Prostate gland (tissue), 2 donors: ENCODE results near the gene FCHO2.

ENCODE experiments used
- POLR2A ChIP-seq: fragments of 450-650 bp; IDR thresholded peaks from one replicate; pipeline ENCODE4 v1.6.1; 2016; ENCODE audit warnings: antibody characterized with exemption, mild to moderate bottlenecking
- POLR2AphosphoS5 ChIP-seq: sonication (generic); formaldehyde crosslinking; IDR thresholded peaks from one replicate; pipeline ENCODE4 v1.6.1; 2017; ENCODE audit warnings: antibody characterized with exemption
- TF ChIP-seq, protein P1 (sequence below), 4 experiments: fragments of 200-600 bp in 2 of 4; fragments of 450-650 bp in 2 of 4; sonication (generic) in 2 of 4; IDR thresholded peaks; 1 replicate in 3 of 4; 2 replicates in 1 of 4; pipeline ENCODE4 v1.5.1; 2016 to 2019; ENCODE audit warnings: antibody characterized with exemption in 4 of 4, mild to moderate bottlenecking in 2 of 4, moderate library complexity in 2 of 4

DNA sequence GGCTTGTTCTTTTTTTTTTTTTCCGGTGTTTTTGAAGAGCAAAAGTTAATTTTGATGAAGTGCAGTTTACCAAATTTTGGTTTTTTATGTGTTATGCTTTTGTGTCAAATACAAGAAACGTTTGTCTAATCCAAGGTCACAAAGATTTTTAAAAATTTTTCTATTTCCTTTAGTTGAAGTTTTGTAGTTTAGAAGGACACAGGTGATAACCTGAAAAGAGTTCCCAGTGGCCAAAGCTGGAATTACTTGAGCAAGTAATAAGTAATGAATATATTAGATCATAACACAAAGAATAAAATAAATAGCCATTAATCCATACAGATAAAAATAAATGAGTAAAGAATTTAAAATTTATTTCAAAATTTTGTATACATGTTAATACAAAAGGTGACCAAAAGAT, 71.5 kb downstream of the FCHO2 start:
- TF ChIP-seq, protein P1, sequence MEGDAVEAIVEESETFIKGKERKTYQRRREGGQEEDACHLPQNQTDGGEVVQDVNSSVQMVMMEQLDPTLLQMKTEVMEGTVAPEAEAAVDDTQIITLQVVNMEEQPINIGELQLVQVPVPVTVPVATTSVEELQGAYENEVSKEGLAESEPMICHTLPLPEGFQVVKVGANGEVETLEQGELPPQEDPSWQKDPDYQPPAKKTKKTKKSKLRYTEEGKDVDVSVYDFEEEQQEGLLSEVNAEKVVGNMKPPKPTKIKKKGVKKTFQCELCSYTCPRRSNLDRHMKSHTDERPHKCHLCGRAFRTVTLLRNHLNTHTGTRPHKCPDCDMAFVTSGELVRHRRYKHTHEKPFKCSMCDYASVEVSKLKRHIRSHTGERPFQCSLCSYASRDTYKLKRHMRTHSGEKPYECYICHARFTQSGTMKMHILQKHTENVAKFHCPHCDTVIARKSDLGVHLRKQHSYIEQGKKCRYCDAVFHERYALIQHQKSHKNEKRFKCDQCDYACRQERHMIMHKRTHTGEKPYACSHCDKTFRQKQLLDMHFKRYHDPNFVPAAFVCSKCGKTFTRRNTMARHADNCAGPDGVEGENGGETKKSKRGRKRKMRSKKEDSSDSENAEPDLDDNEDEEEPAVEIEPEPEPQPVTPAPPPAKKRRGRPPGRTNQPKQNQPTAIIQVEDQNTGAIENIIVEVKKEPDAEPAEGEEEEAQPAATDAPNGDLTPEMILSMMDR (IDR thresholded peaks at IDR 0.05): no peak
- TF ChIP-seq POLR2A (no peak), POLR2AphosphoS5 (no peak)
